Astrocyte of the cerebellum (primary cell): ENCODE measurements around the gene SPINK14.

ENCODE experiments used
- DNase-seq: peaks from one replicate; pipeline ENCODE4 v3.0.0-alpha.2; 2011; ENCODE audit warnings: low read depth
- H3K4me3 ChIP-seq: 2 replicates; pipeline ENCODE4 v1.5.1; 2011; ENCODE audit warnings: mild to moderate bottlenecking, low read depth, low read length, moderate library complexity
- in situ Hi-C: cut with HindIII; loops from 2 replicates; pipeline ENCODE4 v1.10.0; 2017; ENCODE audit warnings: low sequenced_read_pairs
- TF ChIP-seq, protein P1 (sequence below): IDR thresholded peaks from 2 replicates; pipeline ENCODE4 v1.5.1; 2012; ENCODE audit warnings: low read length, low read depth, moderate library complexity, mild to moderate bottlenecking; ENCODE audit errors: missing control alignments

SPINK14 gene

DNA sequence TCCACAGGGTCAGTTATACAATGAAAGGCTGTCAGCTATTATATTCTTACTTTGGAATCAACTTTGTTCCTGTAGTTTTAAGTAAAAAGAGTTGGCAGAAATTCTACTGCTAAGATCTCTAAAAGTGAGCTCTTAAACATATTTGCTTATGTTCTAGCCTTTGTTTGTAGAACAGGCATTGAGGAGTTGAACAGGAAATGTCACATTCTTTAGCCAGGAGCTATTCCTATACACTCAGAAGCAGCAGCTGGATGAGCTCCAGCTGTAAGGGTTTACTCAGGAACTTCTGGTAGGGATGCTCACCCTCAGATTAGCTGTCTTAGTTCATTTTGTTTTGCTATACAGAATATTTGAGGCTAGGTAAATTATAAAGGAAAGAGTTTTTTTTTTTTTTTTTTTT, 22.4 kb upstream of the SPINK14 start:
- TF ChIP-seq, protein P1, sequence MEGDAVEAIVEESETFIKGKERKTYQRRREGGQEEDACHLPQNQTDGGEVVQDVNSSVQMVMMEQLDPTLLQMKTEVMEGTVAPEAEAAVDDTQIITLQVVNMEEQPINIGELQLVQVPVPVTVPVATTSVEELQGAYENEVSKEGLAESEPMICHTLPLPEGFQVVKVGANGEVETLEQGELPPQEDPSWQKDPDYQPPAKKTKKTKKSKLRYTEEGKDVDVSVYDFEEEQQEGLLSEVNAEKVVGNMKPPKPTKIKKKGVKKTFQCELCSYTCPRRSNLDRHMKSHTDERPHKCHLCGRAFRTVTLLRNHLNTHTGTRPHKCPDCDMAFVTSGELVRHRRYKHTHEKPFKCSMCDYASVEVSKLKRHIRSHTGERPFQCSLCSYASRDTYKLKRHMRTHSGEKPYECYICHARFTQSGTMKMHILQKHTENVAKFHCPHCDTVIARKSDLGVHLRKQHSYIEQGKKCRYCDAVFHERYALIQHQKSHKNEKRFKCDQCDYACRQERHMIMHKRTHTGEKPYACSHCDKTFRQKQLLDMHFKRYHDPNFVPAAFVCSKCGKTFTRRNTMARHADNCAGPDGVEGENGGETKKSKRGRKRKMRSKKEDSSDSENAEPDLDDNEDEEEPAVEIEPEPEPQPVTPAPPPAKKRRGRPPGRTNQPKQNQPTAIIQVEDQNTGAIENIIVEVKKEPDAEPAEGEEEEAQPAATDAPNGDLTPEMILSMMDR = no peak
- in situ Hi-C loops = no loop called here
- H3K4me3 ChIP-seq = no peak overlapping the region
- DNase-seq = peak; percentile 16

GRCh38 chr5:148146487-148146886, 21.9 kb upstream of the SPINK14 start:
- in situ Hi-C loops = no loop called here
- no peak overlapping the region for H3K4me3 ChIP-seq
- TF ChIP-seq, protein P1 = no peak

GRCh38 chr5:148147415-148147814, 20.9 kb upstream of the SPINK14 start:
- TF ChIP-seq, protein P1 = no peak
- no peak for DNase-seq
- in situ Hi-C loops = no loop called here
- no peak overlapping the region for H3K4me3 ChIP-seq

More at GRCh38 chr5:148146487-148146886, 21.9 kb upstream of the SPINK14 start:
- DNase-seq = no peak

DNA sequence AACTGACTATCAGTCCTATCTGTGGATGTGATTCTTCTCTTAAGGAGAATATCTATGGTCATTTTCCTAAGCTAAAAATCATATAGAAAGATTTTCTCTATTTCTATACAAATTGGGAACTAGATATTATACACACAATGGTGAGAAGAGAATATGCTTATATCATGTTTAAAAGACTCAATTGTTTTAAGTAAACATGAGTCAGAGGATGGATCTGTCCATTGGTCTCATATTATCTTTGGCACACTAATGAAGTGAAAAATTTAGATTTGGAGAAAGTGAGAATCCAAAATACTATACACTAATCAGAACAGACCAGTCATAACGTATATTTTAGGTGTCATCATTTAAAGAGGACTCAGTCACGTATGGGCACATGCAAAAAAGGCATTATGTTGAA, 16.5 kb upstream of the SPINK14 start:
- no peak overlapping the region for H3K4me3 ChIP-seq
- no peak for DNase-seq
- TF ChIP-seq, protein P1 = no peak
- in situ Hi-C loops = no loop called here

GRCh38 chr5:148152781-148153180, 15.6 kb upstream of the SPINK14 start:
- in situ Hi-C loops = no loop called here
- TF ChIP-seq, protein P1 = no peak

DNA sequence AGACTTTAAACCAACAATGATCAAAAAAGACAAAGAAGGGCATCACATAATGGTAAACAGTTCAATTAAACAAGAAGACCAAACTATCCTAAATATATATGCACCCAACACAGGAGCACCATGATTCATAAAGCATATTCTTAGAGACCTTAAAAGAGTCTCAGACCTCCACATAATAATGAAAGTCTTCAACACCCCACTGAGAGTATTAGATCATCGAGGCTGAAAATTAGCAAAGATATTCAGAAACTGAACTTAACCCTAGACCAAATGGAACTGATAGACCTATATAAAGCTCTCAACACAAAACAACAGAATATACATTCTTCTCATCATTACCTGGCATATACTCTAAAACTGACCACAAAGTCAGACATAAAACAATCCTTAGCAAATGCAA, 11.7 kb upstream of the SPINK14 start:
- DNase-seq = no peak
- H3K4me3 ChIP-seq = no peak overlapping the region
- TF ChIP-seq, protein P1 = no peak
- in situ Hi-C loops = no loop called here

More at GRCh38 chr5:148152781-148153180, 15.6 kb upstream of the SPINK14 start:
- no peak overlapping the region for H3K4me3 ChIP-seq
- DNase-seq = no peak

- TF ChIP-seq, protein P1 = no peak
- in situ Hi-C loops = no loop called here
- no peak for DNase-seq
- no peak overlapping the region for H3K4me3 ChIP-seq
Observed at GRCh38 chr5:148162038-148162437, 6.3 kb upstream of the SPINK14 start.
